LNCaP clone FGC (cell line): ENCODE measurements around the gene MAGEA3.
"Not testable (repeated sequence)": the region's sequence is repeated elsewhere in the genome, so short reads cannot be mapped to it uniquely, and the experiment has no call there.

ENCODE experiments used
- DNase-seq: peaks from one replicate; pipeline ENCODE4 v3.0.0-alpha.2; 2011; ENCODE audit warnings: low read depth
- H3K4me3 ChIP-seq: 2 replicates; pipeline ENCODE4 v1.5.1; 2011; ENCODE audit warnings: mild to moderate bottlenecking, low read depth, low read length, control low read depth
- CTCF ChIP-seq: IDR thresholded peaks from 2 replicates; pipeline ENCODE4 v1.5.1; 2012; ENCODE audit warnings: mild to moderate bottlenecking; ENCODE audit not compliant: control insufficient read depth, insufficient read depth; ENCODE audit errors: extremely low read depth

The MAGEA3 gene

GRCh38 chrX:152735101-152735500 is 36.5 kb downstream of the MAGEA3 start:
- DNase-seq: no peak
- no peak for TF ChIP-seq CTCF
- H3K4me3 ChIP-seq: peak overlapping the region; percentile 91

- no peak overlapping the region for H3K4me3 ChIP-seq
- no peak for TF ChIP-seq CTCF
- no peak for DNase-seq
These were observed 37.4 kb downstream of the MAGEA3 start for GRCh38 chrX:152735860-152736511.

- H3K4me3 ChIP-seq, DNase-seq: not testable (repeated sequence)
These were observed 37.9 kb downstream of the MAGEA3 start for GRCh38 chrX:152736528-152736927.

GRCh38 chrX:152738560-152738959 is 40.0 kb downstream of the MAGEA3 start:
- H3K4me3 ChIP-seq: no peak overlapping the region
- DNase-seq: no peak
- no peak for TF ChIP-seq CTCF
